ENCODE results near the gene CLBA1.

The CLBA1 gene

GRCh38 chr14:104993306-104993705, 7.7 kb downstream of the CLBA1 start:
- Histone ChIP-seq H3K27ac (replicated peaks) (no peak overlapping the region), H3K4me3 (replicated peaks; ENCODE audit: insufficient read depth, low read length) (no peak overlapping the region), H3K27me3 (ENCODE audit: insufficient read depth, poor library complexity, severe bottlenecking) (no peaks in the 10 kb centered on the region)
- no peak for DNase-seq (ENCODE audit: low read depth in 1 of 2, low spot score in 1 of 2)
- TF ChIP-seq GABPA (IDR thresholded peaks at IDR 0.05; ENCODE audit: low read depth) (no peak), CTCF (IDR thresholded peaks at IDR 0.05; ENCODE audit: insufficient read depth, low read length) (no peak), SPI1 (IDR thresholded peaks at IDR 0.05; ENCODE audit: borderline replicate concordance, low read depth) (no peak), POLR2AphosphoS5 (IDR thresholded peaks at IDR 0.05; ENCODE audit: low read depth) (no peak), REST (IDR thresholded peaks at IDR 0.05; ENCODE audit: insufficient replicate concordance, low read depth) (no peak)

- TF ChIP-seq POLR2AphosphoS5 (IDR thresholded peaks at IDR 0.05; ENCODE audit: low read depth): no peak
- no peak for TF ChIP-seq SPI1 (IDR thresholded peaks at IDR 0.05; ENCODE audit: borderline replicate concordance, low read depth)
- no peak for TF ChIP-seq GABPA (IDR thresholded peaks at IDR 0.05; ENCODE audit: low read depth)
- no peak for TF ChIP-seq CTCF (IDR thresholded peaks at IDR 0.05; ENCODE audit: insufficient read depth, low read length)
- no peak for TF ChIP-seq REST (IDR thresholded peaks at IDR 0.05; ENCODE audit: insufficient replicate concordance, low read depth)
- H3K4me3 ChIP-seq (replicated peaks; ENCODE audit: insufficient read depth, low read length): no peak overlapping the region
- DNase-seq (ENCODE audit: low read depth in 1 of 2, low spot score in 1 of 2): no peak
These were observed 8.4 kb downstream of the CLBA1 start for GRCh38 chr14:104993808-104994591.

GRCh38 chr14:104994978-104995377, 9.4 kb downstream of the CLBA1 start:
- no peaks in the 10 kb centered on the region for H3K27me3 ChIP-seq (ENCODE audit: insufficient read depth, poor library complexity, severe bottlenecking)
- H3K27ac ChIP-seq (replicated peaks): no peak overlapping the region
- TF ChIP-seq SPI1 (IDR thresholded peaks at IDR 0.05; ENCODE audit: borderline replicate concordance, low read depth) (no peak), CTCF (IDR thresholded peaks at IDR 0.05; ENCODE audit: insufficient read depth, low read length) (no peak), GABPA (IDR thresholded peaks at IDR 0.05; ENCODE audit: low read depth) (no peak), POLR2AphosphoS5 (IDR thresholded peaks at IDR 0.05; ENCODE audit: low read depth) (no peak), REST (IDR thresholded peaks at IDR 0.05; ENCODE audit: insufficient replicate concordance, low read depth) (no peak)
- DNase-seq (ENCODE audit: low read depth in 1 of 2, low spot score in 1 of 2): no peak
- no peak overlapping the region for H3K4me3 ChIP-seq (replicated peaks; ENCODE audit: insufficient read depth, low read length)

More at GRCh38 chr14:104993808-104994591, 8.4 kb downstream of the CLBA1 start:
- no peaks in the 10 kb centered on the region for H3K27me3 ChIP-seq (ENCODE audit: insufficient read depth, poor library complexity, severe bottlenecking)
- H3K27ac ChIP-seq (replicated peaks): no peak overlapping the region

Data from HL-60 (cell line).